Spleen (tissue), 7 donors: ENCODE data around the gene TMEM126A.

Source experiments
- POLR2AphosphoS5 ChIP-seq, 3 donors: sonication (generic); formaldehyde crosslinking; IDR thresholded peaks; one replicate each; pipeline ENCODE4 v1.5.1; 2017; ENCODE audit warnings: antibody characterized with exemption in 3 of 3
- TF ChIP-seq, protein P1 (sequence below), 11 experiments: fragments of 200-600 bp in 7 of 11; fragments of 450-650 bp in 4 of 11; sonication (generic) in 4 of 11; IDR thresholded peaks in 8 of 11; conservative IDR thresholded peaks in 3 of 11; 1 replicate in 7 of 11; 2 replicates in 4 of 11; pipeline versions ENCODE4 v1.4.0 to v1.8.0; 2016 to 2021; ENCODE audit warnings: antibody characterized with exemption in 11 of 11, inconsistent platforms in 4 of 11, mild to moderate bottlenecking in 1 of 11
- donor health status: DM: no; HTN: no; CAD: no; lungs with moderate emphysema.
- donor health status: DM: no; HTN: no; CAD: no.
- donor health status: DM: no; HTN: no; CAD: no.

DNA sequence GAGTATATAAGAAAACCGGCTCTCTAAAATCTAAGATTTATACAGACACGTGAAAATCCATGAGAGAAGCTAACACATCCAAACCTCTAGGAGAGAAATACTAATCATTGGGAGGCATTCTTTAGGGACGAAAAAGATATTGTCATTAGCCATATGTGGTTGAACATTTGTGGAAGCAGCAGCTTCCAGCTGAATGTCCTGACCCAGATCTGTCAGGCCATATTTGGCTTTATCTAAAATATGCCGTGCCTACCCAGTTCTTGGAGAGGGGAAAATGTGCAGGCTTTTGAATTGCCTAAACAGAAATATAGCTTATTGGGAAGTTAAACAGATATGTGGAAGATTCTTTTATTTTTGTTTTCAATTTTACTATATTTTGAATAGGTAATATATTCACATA lies 31.8 kb downstream of the TMEM126A start:
- TF ChIP-seq, protein P1, sequence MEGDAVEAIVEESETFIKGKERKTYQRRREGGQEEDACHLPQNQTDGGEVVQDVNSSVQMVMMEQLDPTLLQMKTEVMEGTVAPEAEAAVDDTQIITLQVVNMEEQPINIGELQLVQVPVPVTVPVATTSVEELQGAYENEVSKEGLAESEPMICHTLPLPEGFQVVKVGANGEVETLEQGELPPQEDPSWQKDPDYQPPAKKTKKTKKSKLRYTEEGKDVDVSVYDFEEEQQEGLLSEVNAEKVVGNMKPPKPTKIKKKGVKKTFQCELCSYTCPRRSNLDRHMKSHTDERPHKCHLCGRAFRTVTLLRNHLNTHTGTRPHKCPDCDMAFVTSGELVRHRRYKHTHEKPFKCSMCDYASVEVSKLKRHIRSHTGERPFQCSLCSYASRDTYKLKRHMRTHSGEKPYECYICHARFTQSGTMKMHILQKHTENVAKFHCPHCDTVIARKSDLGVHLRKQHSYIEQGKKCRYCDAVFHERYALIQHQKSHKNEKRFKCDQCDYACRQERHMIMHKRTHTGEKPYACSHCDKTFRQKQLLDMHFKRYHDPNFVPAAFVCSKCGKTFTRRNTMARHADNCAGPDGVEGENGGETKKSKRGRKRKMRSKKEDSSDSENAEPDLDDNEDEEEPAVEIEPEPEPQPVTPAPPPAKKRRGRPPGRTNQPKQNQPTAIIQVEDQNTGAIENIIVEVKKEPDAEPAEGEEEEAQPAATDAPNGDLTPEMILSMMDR (IDR thresholded peaks at IDR 0.05 in 8 of 11, conservative IDR thresholded peaks at IDR 0.05 in 3 of 11), result no peak
- no peak for TF ChIP-seq POLR2AphosphoS5 (IDR thresholded peaks at IDR 0.05)
